Anterior cingulate cortex (tissue), 58 donors: ENCODE measurements around the gene SARDH.

ENCODE experiments used
- DNase-seq, 58 donors: peaks; one replicate each; lab custom pipeline; 2025; lab: John Stamatoyannopoulos, UW

SARDH gene

DNA sequence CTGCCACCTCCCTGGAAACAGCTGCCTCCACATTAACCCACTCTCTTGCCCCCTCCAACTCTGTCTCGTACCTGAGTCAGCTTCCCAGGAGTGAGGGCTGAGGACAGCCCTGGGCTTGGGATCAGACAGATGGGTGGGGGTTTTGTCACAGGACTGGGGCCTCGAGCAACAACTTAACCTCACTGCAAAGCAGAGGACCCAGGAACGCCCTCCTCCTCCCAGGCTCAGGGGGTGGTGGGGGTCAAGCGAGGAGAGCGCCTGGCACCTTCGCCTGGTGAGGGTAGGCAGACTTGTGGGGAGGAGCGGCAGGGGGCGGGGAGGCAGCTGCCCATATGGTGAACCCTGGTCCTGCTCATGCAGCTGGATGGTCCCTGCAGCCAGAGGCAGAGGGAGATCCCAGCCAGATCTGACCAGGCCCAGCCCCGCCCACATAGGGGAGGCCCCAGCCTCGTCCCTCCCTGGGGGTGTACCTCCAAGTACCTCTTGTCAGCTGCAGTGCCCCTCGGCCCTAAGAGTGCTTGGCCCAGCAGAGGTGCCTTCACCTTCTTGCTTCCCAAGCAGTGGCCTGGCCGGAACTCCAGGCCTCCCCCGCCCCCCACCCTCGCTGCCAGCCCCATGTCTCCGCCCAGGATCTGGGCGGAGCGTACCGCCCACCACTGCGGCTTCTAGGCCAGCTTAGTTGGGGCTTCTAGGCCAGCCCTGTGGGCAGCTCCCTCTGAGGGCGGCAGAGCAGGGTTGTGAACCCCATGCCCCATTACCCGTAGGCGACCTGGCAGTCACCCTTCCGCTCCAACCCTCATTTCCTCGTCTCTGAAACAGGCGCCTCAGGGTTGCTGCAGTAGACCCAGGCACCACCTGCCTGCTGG lies at the start of gene SARDH:
TSS of gene SARDH (minus strand) at position 579 of the 866 bp plus-strand sequence. CDS start 4,179 bp downstream, outside the sequence.
- peak in 1 of 58 donors; percentile 41 for DNase-seq

DNA sequence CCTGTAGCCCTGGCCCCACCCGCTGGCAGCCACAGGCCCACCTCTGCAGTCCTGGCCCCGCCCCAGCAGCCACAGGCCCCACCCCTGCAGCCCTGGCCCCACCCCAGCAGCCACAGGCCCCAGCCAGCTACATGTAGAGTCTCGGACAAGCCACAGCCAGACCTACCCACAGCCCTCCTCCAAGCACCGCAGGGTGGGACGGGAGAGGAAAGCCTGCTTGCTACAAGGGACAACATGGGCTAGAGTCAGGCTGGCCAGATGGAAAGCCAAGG lies 49.5 kb upstream of the SARDH start:
- peak in 5 of 58 donors; percentile 8 to 33 (median 16) for DNase-seq

GRCh38 chr9:133786907-133787753 lies 49.0 kb upstream of the SARDH start:
- no peak for DNase-seq

DNA sequence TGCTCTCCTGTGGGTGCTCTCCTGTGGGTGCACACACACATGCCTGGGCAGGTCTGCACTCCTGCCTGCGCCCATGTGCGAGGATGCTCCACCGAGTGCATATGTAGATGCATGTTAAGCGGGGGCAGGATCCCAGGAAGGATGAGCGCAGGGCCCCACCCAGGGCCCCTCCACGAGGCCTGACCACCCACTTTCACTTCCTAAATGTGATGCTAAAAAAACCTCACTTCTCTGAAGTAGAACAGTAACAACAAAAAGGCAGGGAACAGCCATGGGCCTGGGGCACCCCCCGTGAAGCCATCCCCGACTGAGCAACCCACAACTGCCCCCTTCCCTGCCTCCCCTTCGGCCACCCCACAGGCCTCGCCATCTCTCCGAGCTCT lies 48.2 kb upstream of the SARDH start:
- peak in 3 of 58 donors; percentile 14 to 21 (median 16) for DNase-seq

- DNase-seq, result no peak
These were observed 47.7 kb upstream of the SARDH start for GRCh38 chr9:133785753-133786370.

DNA sequence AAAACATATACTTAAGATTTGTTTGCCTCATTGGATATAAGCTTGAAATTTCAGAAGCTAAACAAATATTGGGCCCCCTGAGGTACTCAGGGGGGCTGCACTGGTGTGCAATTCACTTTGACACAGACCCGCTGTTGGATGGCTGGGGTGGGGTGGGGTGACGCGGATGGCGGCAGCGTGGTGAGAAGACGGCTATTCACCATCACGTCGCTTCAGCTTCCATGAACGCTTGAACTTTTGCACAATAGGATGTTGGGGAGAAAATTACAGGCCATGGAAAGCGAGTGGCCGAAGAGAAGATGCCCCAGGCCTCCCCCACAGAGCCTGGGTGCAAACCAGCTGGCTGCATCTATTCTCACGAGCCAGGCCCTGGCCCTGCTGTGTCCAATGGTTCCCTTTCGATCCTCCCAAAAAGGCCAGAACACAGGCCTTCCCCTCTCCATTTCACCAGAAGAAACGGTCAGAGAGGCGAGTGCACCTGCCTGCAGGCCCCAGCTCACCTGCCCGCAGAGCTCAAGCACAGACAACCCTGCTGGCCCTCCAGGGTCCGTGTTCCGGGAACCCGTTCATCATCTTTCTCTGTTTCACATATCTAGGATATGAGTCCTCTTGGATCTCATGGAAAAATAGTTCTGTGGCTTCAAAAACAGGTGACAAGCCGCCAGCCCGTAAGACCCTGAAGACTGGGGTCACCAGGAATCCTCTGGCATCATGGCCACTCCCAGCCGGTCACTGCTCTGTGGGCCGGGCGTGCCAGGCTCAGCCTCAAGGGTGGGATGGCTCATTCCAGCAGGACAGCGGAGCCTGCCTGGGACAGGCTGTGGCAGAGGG lies 46.8 kb upstream of the SARDH start:
- DNase-seq, result no peak

DNA sequence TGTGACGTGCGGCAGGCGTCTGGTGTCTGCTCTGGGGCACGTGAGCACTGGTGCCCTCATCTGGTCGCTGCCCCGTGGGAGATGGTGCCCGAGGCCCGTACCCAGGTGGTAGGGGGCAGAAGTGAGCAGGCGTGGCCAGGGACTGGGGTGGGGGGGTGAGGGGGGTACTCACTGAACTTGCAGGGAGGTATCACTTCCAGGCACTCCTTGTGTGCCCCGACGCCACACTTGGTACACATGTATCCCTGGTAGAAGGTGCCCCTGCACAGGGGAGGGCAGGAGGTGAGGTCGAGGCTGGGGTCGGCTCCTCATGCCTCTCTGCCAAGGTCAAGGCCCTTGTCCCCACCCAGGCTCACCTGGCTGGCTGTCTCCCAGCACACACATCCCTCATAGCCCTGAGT lies 45.2 kb upstream of the SARDH start:
- no peak for DNase-seq

DNA sequence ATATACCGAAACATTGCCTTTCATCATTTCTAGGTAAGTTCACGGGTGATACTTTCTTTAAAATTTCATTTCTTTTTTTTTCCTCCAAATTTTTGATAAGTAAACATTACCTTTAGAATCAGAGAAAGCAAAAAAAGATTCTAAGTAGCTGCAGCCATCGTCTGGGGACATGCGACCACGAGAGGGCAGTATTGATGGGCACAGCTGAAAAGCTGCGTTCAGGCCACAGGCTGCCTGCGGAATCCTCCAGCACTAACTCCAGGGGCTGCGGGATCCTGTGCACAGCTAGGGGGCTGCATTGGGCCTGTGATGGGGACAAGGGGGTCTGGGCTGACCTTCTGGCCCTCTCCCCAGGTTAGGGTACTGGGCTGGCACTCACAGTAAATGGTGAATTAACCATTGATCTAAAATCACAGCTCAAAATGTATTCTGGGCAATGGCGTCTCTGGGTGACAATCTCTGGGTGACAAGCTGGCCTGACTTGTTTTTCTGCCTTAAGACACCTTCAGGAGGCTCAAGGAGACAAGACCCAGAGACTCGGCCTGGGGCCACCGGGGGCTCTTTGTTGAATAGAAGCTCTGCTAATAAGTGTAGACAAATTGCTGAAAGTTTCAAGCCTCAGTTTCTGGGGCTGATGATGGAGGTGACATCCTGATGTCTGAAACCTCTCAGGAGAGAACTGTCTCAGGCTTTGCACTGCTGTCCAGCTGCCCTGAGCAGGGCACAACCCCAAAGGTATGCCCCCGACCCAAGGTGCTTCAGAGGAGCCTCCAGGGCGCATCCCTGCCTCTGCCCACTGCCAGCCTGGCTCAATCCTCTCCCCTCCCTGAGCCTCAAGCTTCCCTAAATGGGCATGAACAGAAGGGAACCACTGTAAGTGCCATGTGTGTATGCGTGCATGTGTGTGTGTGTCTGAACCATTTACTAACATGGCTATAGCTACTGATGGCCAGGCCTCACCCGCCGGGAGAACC lies 44.3 kb upstream of the SARDH start:
- DNase-seq, result peak in 54 of 58 donors; percentile 14 to 88 (median 52)

- DNase-seq, result peak in 3 of 58 donors; percentile 9 to 32 (median 13)
These were observed 43.6 kb upstream of the SARDH start for GRCh38 chr9:133781828-133782135.

DNA sequence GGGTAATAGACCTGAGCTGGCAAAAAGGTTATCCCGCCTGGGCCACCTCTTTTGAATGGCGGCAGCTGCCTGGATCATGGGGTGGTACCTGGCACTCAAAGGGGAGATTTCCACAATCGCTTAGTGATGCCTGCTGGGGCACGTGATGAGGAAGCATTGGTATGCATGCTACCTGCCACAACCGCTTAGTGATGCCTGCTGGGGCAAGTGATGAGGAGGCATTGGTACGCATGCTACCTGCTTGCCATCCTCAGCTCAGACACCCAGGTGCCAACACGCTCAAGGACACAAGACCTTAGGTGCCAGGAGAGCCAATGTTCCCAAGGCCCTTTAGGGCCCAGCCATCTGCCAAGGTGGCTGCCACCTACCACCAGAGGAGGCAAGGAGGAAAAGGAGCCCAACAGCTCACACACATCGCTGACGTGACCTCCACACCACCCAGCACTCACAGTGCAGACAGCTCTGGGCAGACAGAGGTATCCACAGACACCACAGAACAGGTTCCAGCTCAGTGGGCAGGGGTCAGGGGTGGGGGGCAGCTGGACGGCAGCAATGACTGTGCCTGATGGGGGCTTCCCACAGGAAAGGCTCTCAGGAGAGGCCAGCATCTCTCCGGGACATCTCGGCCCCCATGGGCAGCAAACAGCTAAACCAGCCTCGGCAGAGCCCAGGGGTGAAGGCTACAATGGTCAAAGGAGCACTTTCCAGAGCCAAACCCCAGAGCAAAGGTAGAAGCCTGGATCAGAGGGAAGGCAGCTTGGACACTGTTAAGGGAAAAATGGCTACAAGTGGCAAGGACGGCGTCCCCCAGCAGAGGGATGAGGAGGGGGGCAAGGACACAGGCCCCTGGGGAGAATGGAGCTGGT lies 43.0 kb upstream of the SARDH start:
- DNase-seq, result no peak

DNA sequence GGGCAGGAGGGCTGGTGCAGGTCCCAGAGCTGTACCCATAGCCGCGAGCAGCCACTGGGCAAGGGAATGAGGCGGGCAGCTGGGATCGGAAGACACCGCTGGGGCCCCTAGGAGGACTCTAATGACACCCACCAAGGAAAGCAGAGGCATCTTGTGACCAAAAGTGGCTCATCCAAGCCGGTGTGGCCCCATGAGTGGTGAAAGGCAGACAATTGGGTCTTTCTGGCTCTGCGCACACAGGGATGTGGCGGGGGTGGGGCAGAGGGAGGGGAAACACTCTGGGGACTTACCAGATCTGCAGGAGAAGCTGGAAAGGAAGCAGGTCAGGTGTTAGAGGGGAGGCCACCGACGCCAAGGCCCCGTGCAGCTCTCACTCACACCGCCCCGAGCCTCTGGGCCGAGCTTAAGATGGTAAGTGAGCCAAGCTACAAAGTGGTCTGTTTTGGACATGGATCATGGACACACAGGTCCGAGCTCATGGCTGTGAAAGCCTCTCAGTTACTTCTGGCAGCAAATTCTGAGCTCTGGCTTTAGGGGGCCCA lies 42.3 kb upstream of the SARDH start:
- no peak for DNase-seq

GRCh38 chr9:133779516-133780403 lies 41.6 kb upstream of the SARDH start:
- DNase-seq, result no peak

DNA sequence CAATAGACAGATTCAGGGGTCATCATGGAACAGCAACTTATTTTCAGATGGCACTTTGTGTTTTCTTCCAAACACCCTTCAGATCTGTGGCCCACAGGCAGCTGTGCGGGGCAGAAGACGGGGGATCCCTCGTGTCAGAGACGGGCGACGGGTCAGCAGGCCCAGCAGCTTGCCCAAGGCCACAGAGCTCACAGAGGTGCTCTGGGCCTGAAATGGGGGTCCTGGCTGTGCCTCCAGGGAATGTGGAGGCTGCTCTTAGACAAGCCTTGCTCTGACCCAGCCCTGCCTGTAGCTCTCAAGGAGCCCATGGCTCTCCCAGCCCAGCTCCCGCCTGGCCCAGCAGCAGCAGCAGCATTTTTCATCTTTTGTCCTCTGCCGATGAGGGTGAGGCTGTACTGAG lies 40.9 kb upstream of the SARDH start:
- no peak for DNase-seq

DNA sequence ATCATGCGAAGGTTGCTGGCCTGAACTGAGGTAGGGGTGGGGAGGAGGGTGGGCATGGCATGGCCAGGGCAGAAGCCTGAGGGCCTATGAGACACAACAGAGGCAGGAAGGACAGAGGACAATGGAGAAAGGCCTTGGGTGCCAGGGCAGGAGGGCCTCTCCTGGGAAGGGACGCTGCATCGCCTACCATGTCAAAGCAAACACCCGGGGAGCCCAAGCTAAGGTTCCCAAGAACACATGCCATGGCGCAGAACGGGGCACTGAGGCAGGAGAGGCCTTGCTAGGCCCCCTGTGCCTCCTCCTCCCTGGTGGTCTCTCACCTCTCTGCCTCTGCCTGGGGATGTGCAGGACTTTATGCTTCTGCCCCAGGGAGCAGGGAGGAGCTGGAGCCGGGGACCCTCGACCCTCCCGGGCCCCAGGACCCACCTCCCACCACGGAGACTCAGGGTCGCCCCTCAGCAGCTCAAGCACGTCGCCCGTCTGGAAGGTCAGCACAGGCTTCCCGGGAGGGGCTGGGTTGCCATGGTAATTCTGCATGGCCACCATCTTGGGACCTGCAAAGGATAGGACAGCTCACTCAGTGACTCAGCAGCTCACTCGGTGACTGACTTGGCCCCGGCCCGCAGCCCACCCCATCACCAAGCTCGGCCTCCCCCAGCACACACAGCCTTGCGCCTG lies 40.3 kb upstream of the SARDH start:
- no peak for DNase-seq

GRCh38 chr9:133777871-133778270 lies 39.7 kb upstream of the SARDH start:
- no peak for DNase-seq

- DNase-seq, result no peak
These were observed 39.1 kb upstream of the SARDH start for GRCh38 chr9:133777068-133777791.
